ENCODE data around the gene PLRG1. TPM values are rescaled to one million over a fixed set of nuclear protein-coding genes. Genes with fewer than 3 reads are reported as not detected.
A peak's percentile ranks its signal among the peaks of the same experiment; 100 is the strongest.

PLRG1 gene
- total RNA-seq, 4 donors from 2014 or later: 22.5 to 48.2 (median 42.9) TPM

DNA sequence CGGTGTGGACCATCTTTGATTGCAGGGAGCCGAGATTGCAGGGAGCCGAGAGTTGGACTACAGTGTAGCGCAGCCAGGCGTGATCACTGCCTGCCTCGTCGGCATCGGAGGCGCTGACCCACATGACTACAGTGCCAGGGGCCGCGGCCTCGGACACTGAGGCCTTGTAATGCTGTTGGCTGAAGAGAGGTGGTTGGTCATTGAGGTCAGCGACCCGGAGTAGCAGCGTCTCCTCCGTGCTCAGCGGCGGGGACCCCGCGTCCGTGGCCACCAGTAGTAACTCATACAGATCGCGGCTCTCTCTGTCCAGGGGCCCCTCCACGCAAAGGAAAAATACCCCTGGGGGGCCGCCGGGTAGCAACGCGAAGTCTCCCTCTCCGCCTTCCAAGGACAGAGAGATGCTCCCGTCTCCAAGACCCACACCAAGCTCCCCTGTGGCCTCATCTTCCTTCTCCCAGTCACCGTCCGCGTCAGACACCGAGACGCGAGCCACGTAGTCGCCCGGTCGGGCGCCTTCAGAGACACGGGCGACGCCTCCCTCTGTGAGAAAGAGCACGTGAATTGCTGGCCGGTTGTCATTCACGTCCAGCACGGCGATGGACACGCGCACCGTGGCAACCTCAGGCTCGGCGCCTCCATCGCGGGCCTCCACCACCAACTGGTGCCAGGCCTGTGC lies 60.5 kb downstream of the PLRG1 start:
- no peak for DNase-seq
- in situ Hi-C loops (cut with MboI; ENCODE audit: low pct_ligation_motif_present in 1 of 4, low pct_unique_long_range_greater_than_20kb in 1 of 4, low sequenced_read_pairs in 3 of 4) (no loop called here), intact Hi-C loops (cut with DNase I; ENCODE audit: low total_unique reads) (loop anchor here (5.0 kb wide), 1 partner anchor 72 kb away; no protein-coding TSS in a partner anchor)
- Histone ChIP-seq H3K4me3 (peak overlapping the region in 2 of 4 donors; percentile 28 to 44), H3K4me1 (peaks cover 0 to 22% (median 9%) of the 10 kb centered on the region in 4 donors), H3K27ac (no peak overlapping the region), H3K36me3 (no peaks in the 10 kb centered on the region), H3K27me3 (peaks cover 58% of the 10 kb centered on the region), H3K9me3 (no peaks in the 10 kb centered on the region)
- WGBS, 2 donors (ENCODE audit: low coverage in 1 of 2): 76% methylated on average over 52 of the region's 56 CpGs; no CpG with 5 or more reads in 1 of the 2 donors
- TF ChIP-seq POLR2A (IDR thresholded peaks at IDR 0.05): no peak
- no peak for TF ChIP-seq EP300 (IDR thresholded peaks at IDR 0.05; ENCODE audit: low read depth)
- TF ChIP-seq, protein P1, sequence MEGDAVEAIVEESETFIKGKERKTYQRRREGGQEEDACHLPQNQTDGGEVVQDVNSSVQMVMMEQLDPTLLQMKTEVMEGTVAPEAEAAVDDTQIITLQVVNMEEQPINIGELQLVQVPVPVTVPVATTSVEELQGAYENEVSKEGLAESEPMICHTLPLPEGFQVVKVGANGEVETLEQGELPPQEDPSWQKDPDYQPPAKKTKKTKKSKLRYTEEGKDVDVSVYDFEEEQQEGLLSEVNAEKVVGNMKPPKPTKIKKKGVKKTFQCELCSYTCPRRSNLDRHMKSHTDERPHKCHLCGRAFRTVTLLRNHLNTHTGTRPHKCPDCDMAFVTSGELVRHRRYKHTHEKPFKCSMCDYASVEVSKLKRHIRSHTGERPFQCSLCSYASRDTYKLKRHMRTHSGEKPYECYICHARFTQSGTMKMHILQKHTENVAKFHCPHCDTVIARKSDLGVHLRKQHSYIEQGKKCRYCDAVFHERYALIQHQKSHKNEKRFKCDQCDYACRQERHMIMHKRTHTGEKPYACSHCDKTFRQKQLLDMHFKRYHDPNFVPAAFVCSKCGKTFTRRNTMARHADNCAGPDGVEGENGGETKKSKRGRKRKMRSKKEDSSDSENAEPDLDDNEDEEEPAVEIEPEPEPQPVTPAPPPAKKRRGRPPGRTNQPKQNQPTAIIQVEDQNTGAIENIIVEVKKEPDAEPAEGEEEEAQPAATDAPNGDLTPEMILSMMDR (IDR thresholded peaks at IDR 0.05): no peak
- no peak for TF ChIP-seq POLR2AphosphoS5 (IDR thresholded peaks at IDR 0.05)

DNA sequence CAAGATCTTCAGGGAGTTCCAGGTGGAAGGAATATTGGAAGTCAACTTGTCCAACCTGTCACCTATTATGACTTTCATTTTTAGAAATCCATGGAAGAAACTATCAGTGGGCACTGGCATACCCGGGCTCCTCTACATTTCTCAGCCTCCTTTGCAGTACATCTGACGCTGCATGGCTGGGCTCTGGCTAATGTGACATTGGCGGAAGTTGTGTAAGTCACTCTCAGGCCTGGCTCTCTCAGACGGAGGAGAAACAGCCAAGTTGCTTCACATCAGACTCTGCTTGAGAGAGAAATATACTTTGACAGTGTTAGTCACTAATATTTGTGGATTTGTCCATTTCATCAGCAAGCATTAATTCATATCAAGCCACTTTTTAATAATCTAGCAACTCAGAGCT lies 63.1 kb downstream of the PLRG1 start:
- Histone ChIP-seq H3K27ac (no peak overlapping the region), H3K27me3 (peaks cover 33% of the 10 kb centered on the region), H3K9me3 (no peaks in the 10 kb centered on the region), H3K4me3 (no peak overlapping the region), H3K36me3 (no peaks in the 10 kb centered on the region), H3K4me1 (peaks cover 0 to 20% (median 8%) of the 10 kb centered on the region in 4 donors)
- DNase-seq: no peak
- intact Hi-C loops (cut with DNase I; ENCODE audit: low total_unique reads): no loop called here
- WGBS, 2 donors (ENCODE audit: low coverage in 1 of 2): 60 to 78% methylated on average over 1 to 4 of the region's 4 CpGs
- in situ Hi-C loops (cut with MboI; ENCODE audit: low pct_ligation_motif_present in 1 of 4, low pct_unique_long_range_greater_than_20kb in 1 of 4, low sequenced_read_pairs in 3 of 4): no loop called here
- TF ChIP-seq, protein P1 (IDR thresholded peaks at IDR 0.05): no peak
- TF ChIP-seq POLR2A (IDR thresholded peaks at IDR 0.05) (no peak), POLR2AphosphoS5 (IDR thresholded peaks at IDR 0.05) (no peak), EP300 (IDR thresholded peaks at IDR 0.05; ENCODE audit: low read depth) (no peak)

DNA sequence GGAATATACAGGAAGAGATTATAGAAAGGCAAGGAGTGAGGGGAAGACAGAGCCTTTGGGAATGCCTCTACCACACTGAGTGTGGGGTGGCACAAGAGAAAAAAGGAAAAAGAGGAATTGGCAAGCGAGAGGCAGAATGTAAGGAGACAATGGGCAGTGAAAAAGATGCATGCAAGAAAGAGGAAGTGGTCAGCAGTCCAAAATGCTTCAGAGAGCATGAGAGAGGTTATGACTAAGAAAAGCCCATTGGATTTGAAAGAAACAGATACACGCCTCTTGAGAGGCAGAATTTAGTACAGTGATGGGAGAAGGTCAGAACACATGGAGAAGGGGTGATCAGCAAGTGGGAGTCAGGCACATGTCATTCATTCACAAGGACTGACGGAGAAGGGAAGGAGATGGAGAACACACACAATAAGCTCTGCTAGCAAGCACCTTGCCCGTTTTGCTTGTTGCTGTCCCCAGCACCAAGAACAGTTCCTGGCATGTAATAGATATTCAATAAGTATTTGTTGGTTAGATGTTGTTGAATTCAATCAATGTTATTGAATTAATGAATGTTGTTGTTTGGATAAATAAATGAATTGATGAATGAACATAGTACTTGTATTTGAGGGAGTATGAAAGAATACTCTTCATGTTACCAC lies 65.0 kb downstream of the PLRG1 start:
- H3K4me1 ChIP-seq: peaks cover 0 to 1% (median under 1%) of the 10 kb centered on the region in 4 donors
- H3K4me3 ChIP-seq: no peak overlapping the region
- TF ChIP-seq EP300 (IDR thresholded peaks at IDR 0.05; ENCODE audit: low read depth) (no peak), POLR2AphosphoS5 (IDR thresholded peaks at IDR 0.05) (no peak), POLR2A (IDR thresholded peaks at IDR 0.05) (no peak)
- TF ChIP-seq, protein P1 (IDR thresholded peaks at IDR 0.05): no peak
- no peaks in the 10 kb centered on the region for H3K36me3 ChIP-seq
- no peak overlapping the region for H3K27ac ChIP-seq
- H3K9me3 ChIP-seq: no peaks in the 10 kb centered on the region
- in situ Hi-C loops (cut with MboI; ENCODE audit: low pct_ligation_motif_present in 1 of 4, low pct_unique_long_range_greater_than_20kb in 1 of 4, low sequenced_read_pairs in 3 of 4): no loop called here
- DNase-seq: no peak
- H3K27me3 ChIP-seq: peaks cover 14% of the 10 kb centered on the region
- WGBS, 2 donors (ENCODE audit: low coverage in 1 of 2): 63 to 66% methylated on average over 2 to 4 of the region's 4 CpGs
- intact Hi-C loops (cut with DNase I; ENCODE audit: low total_unique reads): no loop called here

Small RNA genes within 50 kb of the gene (small RNA-seq; reads per million reads assigned to genes)
- 0 reads per million in 4 donors for gene RNU6-1285P

Other genes starting within 250 kb of the PLRG1 start
- gene DCHS2, start 58.6 kb downstream of the PLRG1 start, total RNA-seq: 10 to 100 TPM in 1 of 4 donors, 1 to 10 TPM in 2, under 1 TPM in 1; 0.60 to 20.6 (median 2.9) TPM
- not detected for gene FGB, start 12.6 kb upstream of the PLRG1 start, total RNA-seq
- not detected for gene FGA, start 40.3 kb upstream of the PLRG1 start, total RNA-seq
- not detected for gene FGG, start 62.3 kb upstream of the PLRG1 start, total RNA-seq
- under 1 TPM in 3 of 4 donors, not detected in 1; 0.32 to 0.80 (median 0.41) TPM for gene LRAT, start 193.6 kb upstream of the PLRG1 start, total RNA-seq
- not detected for gene RBM46, start 230.9 kb upstream of the PLRG1 start, total RNA-seq

All from transverse colon (tissue), 4 donors.